PC-3 (cell line): ENCODE measurements around the gene LHFPL6.

Experiments used
- EZH2 ChIP-seq: fragments of 300-600 bp; sonication (generic); IDR thresholded peaks from one replicate; pipeline ENCODE4 v1.6.1; 2017; ENCODE audit warnings: antibody characterized with exemption, mild to moderate bottlenecking, low read length; ENCODE audit not compliant: unreplicated experiment
- TF ChIP-seq, protein P1 (sequence below): fragments of 300-600 bp; sonication (generic); conservative IDR thresholded peaks from 2 replicates; pipeline ENCODE4 v1.5.1; 2017; ENCODE audit warnings: antibody characterized with exemption, low read depth, mild to moderate bottlenecking, low read length

DNA sequence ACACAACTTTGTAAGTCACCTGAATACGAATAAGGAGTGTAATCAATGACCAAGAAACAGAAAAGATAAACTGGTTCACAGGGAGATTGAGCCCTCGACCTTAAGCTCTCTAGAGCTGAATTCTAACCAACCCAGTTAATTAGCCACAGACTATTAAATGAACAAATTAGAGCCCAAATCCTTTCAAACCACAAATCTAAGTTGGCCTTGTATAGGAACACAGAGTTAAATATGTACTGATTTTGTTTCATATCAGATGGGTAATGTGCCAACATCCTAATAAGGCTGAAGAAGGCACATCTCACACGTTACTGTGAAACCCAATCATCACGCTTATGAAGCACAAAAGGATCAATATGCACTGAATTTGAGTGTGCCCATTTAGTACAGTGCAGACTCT is 156.1 kb downstream of the LHFPL6 start:
- TF ChIP-seq, protein P1, sequence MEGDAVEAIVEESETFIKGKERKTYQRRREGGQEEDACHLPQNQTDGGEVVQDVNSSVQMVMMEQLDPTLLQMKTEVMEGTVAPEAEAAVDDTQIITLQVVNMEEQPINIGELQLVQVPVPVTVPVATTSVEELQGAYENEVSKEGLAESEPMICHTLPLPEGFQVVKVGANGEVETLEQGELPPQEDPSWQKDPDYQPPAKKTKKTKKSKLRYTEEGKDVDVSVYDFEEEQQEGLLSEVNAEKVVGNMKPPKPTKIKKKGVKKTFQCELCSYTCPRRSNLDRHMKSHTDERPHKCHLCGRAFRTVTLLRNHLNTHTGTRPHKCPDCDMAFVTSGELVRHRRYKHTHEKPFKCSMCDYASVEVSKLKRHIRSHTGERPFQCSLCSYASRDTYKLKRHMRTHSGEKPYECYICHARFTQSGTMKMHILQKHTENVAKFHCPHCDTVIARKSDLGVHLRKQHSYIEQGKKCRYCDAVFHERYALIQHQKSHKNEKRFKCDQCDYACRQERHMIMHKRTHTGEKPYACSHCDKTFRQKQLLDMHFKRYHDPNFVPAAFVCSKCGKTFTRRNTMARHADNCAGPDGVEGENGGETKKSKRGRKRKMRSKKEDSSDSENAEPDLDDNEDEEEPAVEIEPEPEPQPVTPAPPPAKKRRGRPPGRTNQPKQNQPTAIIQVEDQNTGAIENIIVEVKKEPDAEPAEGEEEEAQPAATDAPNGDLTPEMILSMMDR, result no peak
- TF ChIP-seq EZH2, result no peak
